ENCODE measurements around the gene INKA1. TPM values are rescaled to one million over a fixed set of nuclear protein-coding genes. Genes with fewer than 3 reads are reported as not detected.

INKA1 gene
- total RNA-seq, 1 donor from 2014 or later, result not detected

GRCh38 chr3:49793486-49794085, 9.5 kb upstream of the INKA1 start:
- DNase-seq (ENCODE audit: low spot score, unreplicated experiment), result no peak
- Mint-ChIP-seq H3K27me3 (peaks cover 12% of the 10 kb centered on the region), H3K36me3 (ENCODE audit: insufficient read depth) (no peaks in the 10 kb centered on the region), H3K4me3 (ENCODE audit: low read depth) (no peak overlapping the region), H3K9me3 (ENCODE audit: low read depth) (no peaks in the 10 kb centered on the region), H3K4me1 (ENCODE audit: low read depth) (no peaks in the 10 kb centered on the region), H3K27ac (no peak overlapping the region)
- TF ChIP-seq, protein P1, sequence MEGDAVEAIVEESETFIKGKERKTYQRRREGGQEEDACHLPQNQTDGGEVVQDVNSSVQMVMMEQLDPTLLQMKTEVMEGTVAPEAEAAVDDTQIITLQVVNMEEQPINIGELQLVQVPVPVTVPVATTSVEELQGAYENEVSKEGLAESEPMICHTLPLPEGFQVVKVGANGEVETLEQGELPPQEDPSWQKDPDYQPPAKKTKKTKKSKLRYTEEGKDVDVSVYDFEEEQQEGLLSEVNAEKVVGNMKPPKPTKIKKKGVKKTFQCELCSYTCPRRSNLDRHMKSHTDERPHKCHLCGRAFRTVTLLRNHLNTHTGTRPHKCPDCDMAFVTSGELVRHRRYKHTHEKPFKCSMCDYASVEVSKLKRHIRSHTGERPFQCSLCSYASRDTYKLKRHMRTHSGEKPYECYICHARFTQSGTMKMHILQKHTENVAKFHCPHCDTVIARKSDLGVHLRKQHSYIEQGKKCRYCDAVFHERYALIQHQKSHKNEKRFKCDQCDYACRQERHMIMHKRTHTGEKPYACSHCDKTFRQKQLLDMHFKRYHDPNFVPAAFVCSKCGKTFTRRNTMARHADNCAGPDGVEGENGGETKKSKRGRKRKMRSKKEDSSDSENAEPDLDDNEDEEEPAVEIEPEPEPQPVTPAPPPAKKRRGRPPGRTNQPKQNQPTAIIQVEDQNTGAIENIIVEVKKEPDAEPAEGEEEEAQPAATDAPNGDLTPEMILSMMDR (IDR thresholded peaks at IDR 0.05; ENCODE audit: unreplicated experiment), result no peak

- no peak for DNase-seq (ENCODE audit: low spot score, unreplicated experiment)
- H3K27ac Mint-ChIP-seq, result no peak overlapping the region
- H3K4me1 Mint-ChIP-seq (ENCODE audit: low read depth), result no peaks in the 10 kb centered on the region
- no peaks in the 10 kb centered on the region for H3K9me3 Mint-ChIP-seq (ENCODE audit: low read depth)
- TF ChIP-seq, protein P1 (IDR thresholded peaks at IDR 0.05; ENCODE audit: unreplicated experiment), result no peak
- H3K4me3 Mint-ChIP-seq (ENCODE audit: low read depth), result no peak overlapping the region
- H3K27me3 Mint-ChIP-seq, result peaks cover 12% of the 10 kb centered on the region
- no peaks in the 10 kb centered on the region for H3K36me3 Mint-ChIP-seq (ENCODE audit: insufficient read depth)
Observed at GRCh38 chr3:49794431-49794830, 8.6 kb upstream of the INKA1 start.

GRCh38 chr3:49794926-49795905, 7.8 kb upstream of the INKA1 start:
- no peak for DNase-seq (ENCODE audit: low spot score, unreplicated experiment)
- no peaks in the 10 kb centered on the region for H3K36me3 Mint-ChIP-seq (ENCODE audit: insufficient read depth)
- H3K27me3 Mint-ChIP-seq, result peaks cover 12% of the 10 kb centered on the region
- no peak overlapping the region for H3K4me3 Mint-ChIP-seq (ENCODE audit: low read depth)
- no peaks in the 10 kb centered on the region for H3K4me1 Mint-ChIP-seq (ENCODE audit: low read depth)
- H3K27ac Mint-ChIP-seq, result no peak overlapping the region
- H3K9me3 Mint-ChIP-seq (ENCODE audit: low read depth), result no peaks in the 10 kb centered on the region
- TF ChIP-seq, protein P1 (IDR thresholded peaks at IDR 0.05; ENCODE audit: unreplicated experiment), result no peak

GRCh38 chr3:49799105-49799504, 4.0 kb upstream of the INKA1 start:
- peaks cover 32% of the 10 kb centered on the region for H3K27me3 Mint-ChIP-seq

GRCh38 chr3:49799761-49800160, 3.3 kb upstream of the INKA1 start, which contains the start of gene CDHR4:
Gene CDHR4 (minus strand): TSS chr3:49799873. CDS start chr3:49799812, 61 bp downstream.
- Mint-ChIP-seq H3K36me3 (ENCODE audit: insufficient read depth) (no peaks in the 10 kb centered on the region), H3K9me3 (ENCODE audit: low read depth) (no peaks in the 10 kb centered on the region), H3K27me3 (peaks cover 38% of the 10 kb centered on the region), H3K4me1 (ENCODE audit: low read depth) (peaks cover 4% of the 10 kb centered on the region), H3K4me3 (ENCODE audit: low read depth) (no peak within 1 kb of the TSS), H3K27ac (no peak within 1 kb of the TSS)
- DNase-seq (ENCODE audit: low spot score, unreplicated experiment), result no peak
- TF ChIP-seq, protein P1 (IDR thresholded peaks at IDR 0.05; ENCODE audit: unreplicated experiment), result no peak

More at GRCh38 chr3:49799105-49799504, 4.0 kb upstream of the INKA1 start:
- Mint-ChIP-seq H3K36me3 (ENCODE audit: insufficient read depth) (no peaks in the 10 kb centered on the region), H3K4me1 (ENCODE audit: low read depth) (peaks cover 4% of the 10 kb centered on the region), H3K27ac (no peak overlapping the region), H3K4me3 (ENCODE audit: low read depth) (no peak overlapping the region), H3K9me3 (ENCODE audit: low read depth) (no peaks in the 10 kb centered on the region)
- no peak for DNase-seq (ENCODE audit: low spot score, unreplicated experiment)
- TF ChIP-seq, protein P1 (IDR thresholded peaks at IDR 0.05; ENCODE audit: unreplicated experiment), result no peak

Measured in progenitor cell of endocrine pancreas (in vitro differentiated cells).